HG03280 (cell line): ENCODE measurements around the gene XG.
"Not testable (repeated sequence)": the region's sequence is repeated elsewhere in the genome, so short reads cannot be mapped to it uniquely, and the experiment has no call there.

Source experiments
- ATAC-seq: cut with Tn5 transposase; IDR thresholded peaks from one replicate; pipeline ENCODE4 v1.9.1; 2021; ENCODE audit warnings: mild to moderate bottlenecking, moderate library complexity; ENCODE audit not compliant: unreplicated experiment

XG gene

DNA sequence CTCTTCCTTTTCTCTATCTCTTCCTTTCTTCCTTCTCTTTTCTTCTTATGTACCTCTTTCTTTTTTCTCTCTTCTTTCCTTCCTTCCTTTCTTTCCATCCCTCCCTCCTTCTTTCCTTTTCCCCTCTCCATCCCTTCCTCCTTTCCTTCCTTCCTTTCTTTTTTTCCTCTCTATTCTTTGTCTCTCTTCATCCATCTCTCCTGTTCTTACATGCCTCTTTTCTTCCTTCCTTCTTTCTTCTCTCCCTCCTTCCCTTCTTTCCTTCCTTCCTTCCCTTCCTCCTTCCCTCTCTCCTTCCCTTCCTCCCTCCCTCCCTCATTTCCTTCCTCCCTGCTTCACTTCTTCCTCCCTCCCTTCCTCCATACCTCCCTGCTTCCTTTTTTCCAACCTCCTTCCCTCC, 19.2 kb upstream of the XG start:
- no peak for ATAC-seq

GRCh38 chrX:2733286-2733685, 18.6 kb upstream of the XG start:
- ATAC-seq, result no peak

- ATAC-seq, result no peak
Observed at GRCh38 chrX:2735270-2735669, 16.6 kb upstream of the XG start.

DNA sequence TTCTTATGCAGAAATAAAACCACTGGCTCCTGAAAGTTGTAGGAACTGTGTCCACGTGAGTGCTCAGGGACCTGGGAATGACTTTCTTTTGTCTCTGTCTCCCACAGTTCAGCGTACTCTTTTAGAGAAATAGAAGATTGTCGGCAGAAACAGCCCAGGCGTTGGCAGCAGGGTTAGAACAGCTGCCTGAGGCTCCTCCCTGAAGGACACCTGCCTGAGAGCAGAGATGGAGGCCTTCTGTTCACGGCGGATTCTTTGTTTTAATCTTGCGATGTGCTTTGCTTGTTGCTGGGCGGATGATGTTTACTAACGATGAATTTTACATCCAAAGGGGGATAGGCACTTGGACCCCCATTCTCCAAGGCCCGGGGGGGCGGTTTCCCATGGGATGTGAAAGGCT, 11.2 kb upstream of the XG start:
- ATAC-seq, result no peak

DNA sequence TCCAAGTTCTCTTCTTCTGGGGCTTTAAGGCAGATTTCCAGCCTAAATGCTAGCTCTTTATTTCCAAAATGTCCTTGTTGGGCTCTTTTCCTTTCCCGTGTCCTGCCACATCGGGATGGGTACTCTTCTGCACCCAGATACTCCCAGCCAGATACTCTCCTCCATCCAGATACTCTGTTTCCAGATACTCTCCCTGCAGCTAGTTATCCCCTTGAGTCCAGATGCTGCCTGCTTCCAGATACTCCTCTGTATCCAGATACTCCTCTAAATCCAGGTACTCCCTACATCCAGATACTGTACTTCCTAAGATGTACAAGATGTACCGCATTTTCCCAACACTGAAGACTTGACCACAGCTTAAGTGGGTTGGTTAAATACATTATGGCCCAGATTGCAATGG, 10.5 kb upstream of the XG start:
- ATAC-seq, result no peak

- ATAC-seq, result not testable (repeated sequence)
Observed at GRCh38 chrX:2746250-2746649, 5.6 kb upstream of the XG start.

GRCh38 chrX:2748171-2748814, 3.5 kb upstream of the XG start:
- ATAC-seq, result no peak

DNA sequence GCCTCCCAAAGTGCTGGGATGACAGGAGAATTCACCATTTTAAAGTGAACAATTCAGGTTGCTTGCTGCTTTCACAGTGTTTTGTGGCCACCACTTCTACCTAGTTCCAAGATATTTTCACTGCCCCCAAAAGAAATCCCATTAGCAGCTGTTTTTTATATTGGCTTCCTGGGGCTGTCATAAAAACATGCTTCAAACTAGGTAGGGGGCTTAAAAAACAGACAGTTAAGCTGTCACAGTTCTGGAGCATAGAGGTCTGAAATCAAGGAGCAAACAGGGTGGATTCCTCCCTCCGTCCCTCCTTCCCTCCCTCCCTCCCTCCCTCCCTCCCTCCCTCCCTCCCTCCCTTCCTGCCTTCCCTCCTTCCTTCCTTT, 3.0 kb upstream of the XG start:
- ATAC-seq, result no peak

GRCh38 chrX:2751291-2751690, 549 bp upstream of the XG start:
- no peak for ATAC-seq

DNA sequence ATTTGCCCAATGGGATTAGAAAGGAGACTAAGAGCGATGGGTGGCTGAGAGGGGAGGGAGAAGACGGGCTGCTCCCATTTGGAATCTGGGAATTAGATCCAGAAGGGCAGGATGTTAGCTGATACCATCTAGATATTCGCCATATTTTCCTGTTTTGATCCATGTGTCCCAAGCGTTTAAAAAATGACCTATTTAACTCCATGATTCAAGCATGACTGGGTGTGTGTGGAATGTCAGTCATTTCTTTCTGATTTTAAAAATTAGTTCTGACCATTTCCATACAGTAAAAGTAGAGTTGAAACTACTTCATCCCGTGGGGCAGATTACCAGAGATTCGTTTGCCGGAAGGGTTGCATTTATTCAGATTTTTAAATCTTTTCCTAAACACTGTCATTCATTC, 601 bp downstream of the XG start:
- not testable (repeated sequence) for ATAC-seq

DNA sequence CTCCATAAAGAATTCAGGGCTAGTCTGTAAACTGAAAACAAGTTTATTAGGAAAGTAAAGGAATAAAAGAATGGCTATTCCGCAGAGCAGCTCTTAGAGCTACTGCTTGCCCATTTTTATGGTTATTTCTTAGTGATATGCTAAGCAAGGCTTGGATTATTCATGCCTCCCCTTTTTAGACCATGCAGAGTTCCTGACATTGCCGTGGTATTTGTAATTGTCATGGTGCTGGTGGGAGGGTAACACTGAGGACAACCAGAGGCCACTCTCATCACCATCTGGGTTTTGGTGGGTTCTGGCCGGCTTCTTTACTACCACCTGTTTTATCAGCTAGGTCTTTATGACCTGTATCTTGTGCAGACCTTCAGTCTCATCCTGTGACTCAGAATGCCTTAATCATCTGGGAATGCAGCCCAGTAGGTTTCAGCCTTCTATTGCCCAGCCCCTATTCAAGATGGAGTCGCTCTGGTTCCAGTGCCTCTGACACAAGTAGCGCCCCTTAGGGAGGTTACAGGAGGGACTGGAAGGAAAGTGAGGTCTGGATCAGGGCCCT, 3.4 kb downstream of the XG start:
- not testable (repeated sequence) for ATAC-seq

DNA sequence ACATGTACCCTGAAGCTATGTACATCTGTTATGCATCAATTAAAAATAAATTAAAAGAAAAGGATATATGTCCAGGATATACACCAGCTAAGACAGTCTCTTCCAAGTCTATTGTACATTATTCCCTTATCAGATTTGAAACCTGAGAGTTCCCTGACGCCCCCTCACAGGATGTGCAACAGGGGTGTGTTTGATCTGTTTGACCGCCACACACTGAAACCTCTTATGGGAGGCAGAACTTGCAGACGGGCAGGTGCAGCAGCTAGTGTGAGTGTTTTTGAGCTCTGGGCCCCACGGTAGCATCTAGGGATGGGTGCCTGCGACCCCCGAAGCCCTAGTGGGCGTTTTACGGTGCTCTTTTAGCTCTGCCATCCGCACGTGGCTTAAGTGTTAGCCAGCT, 4.7 kb downstream of the XG start:
- no peak for ATAC-seq

DNA sequence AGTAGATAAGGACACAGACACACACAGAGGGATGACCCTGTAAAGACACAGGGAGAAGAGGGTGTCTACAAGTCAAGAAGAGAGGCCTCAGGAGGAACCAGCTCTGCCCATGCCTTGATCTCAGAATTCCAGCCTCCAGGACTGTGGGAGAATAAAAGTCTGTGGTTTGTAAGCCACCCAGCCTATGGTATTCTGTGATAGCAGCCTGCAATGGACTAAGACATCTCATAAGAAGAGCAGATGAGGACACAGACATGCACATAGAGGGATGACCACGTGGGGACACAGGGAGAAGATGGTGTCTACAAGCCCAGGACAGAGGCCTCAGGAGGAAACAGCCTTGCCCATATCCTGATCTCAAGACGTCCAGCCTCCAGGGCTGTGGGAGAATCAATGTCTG, 9.4 kb downstream of the XG start:
- no peak for ATAC-seq

GRCh38 chrX:2762671-2763070, 10.8 kb downstream of the XG start:
- not testable (repeated sequence) for ATAC-seq

DNA sequence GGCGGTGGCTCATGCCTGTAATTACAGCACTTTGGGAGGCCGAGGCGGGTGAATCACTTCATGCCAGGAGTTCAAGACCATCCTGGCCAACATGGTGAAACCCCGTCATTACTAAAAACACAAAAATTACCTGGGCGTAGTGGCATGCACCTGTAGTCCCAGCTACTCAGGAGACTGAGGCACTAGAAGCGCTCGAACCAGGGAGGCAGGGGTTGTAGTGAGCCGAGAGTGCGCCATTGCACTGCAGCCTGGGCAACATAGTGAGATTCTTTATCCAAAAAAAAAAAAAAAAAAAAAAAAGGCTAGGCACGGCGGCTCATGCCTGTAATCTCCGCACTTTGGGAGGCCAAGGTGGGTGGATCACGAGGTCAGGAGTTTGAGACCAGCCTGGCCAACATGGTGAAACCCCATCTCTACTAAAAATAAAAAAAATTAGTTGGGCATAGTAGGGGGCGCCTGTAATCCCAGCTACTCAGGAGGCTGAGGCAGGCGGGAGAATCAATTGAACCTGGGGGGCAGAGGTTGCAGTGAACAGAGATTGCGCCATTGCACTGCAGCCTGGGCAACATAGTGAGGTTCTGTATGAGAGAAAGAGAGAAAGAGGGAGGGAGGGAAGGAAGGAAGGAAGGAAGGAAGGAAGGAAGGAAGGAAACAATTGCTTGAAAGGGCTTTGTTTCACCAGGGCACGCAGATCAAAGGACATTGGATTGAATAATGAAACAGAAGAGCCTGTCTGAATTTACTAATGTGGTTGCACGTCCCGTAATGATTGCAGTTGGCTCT, 13.1 kb downstream of the XG start:
- not testable (repeated sequence) for ATAC-seq

GRCh38 chrX:2765549-2765830, 13.7 kb downstream of the XG start:
- ATAC-seq, result no peak

DNA sequence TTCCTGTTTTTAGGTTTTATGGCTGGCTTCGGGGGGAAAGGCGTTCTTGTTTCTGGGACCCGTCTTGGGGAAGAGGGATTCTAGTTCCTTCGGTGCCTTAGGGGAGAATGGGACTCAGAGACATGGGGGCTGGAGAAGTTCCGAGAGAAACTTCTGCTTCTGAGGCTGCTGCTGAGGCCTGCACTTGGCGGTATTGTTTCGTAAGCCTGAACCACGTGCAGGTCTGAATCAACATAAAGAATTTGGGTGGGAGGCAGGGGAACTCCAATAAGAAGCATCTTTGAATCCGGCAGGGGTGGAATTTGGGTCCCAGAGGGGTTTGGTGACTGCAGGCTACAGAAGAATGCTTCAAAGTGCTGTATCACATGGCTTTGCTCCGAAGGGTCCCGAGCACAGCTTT, 15.1 kb downstream of the XG start:
- no peak for ATAC-seq

DNA sequence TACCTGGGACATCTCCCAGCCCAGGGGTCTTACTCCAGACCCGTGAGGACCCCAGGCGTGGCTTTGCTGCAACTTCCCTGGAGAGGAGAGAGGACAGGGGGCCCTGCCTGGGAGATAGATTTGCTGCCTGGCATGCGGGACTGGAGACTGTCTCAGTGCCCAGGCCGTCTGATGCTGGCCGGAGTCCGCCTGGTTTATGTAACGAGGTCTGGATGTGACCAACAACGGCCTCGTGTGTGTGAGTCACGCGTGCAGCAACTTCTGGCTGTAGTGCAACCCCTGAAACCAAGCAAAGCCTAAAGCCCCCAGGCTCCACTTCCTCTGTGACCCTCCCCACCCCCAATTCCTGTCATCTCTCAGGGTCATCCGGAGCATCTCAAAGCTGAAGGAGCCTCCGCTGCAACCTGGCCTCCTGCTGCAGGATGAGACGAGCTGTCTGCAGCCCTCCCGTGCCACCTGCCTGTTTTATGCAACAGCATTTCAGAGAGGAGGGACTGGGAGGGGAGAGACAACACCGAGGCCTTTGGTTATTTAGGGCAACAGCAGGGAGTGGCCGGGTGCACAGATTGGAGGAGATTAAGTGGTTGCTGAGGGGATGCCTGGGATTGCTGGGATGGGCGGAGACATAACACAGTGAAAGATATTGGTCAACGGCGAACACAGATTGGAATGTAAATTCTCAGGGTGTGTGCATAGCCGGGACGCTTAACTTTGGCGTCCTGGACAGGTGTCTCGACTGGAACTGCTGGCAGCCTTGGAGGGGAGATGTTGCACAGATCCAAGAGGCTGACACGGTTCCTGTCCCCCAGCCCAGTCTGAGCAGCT, 16.0 kb downstream of the XG start:
- no peak for ATAC-seq

GRCh38 chrX:2769615-2770014, 17.8 kb downstream of the XG start:
- no peak for ATAC-seq

GRCh38 chrX:2773166-2774055, 21.6 kb downstream of the XG start:
- not testable (repeated sequence) for ATAC-seq

DNA sequence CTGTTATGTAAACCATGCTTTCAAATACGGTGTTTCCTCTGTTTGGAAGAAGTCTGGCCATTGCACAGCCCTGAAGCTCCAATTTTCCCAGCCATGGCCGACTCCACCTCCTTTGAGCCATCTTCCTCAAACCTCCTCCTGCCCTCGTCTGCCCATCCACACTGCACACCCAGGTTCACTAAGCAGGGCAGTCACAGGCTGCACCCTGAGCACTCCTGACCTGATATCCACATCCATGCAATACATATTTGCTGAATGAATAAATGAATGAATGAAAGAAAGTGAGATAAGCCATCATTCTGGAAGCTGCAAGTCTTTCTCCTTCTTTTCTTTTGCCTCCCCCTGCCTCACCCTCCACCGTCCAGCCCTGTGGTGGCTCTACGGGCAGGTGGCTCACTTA, 22.2 kb downstream of the XG start:
- ATAC-seq, result no peak
